Measurements from ENCODE around the gene EXOC2.

- TF ChIP-seq CTCF (IDR thresholded peaks at IDR 0.05), result no peak
- TF ChIP-seq POLR2A (IDR thresholded peaks at IDR 0.05), result no peak
Observed at GRCh38 chr6:489001-489400, 203.9 kb downstream of the EXOC2 start.

All from Peyer's patch (tissue), 4 donors.